CD4-positive, alpha-beta T cell (primary cell): ENCODE results near the gene PANK1. TPM values are rescaled to one million over a fixed set of nuclear protein-coding genes. Genes with fewer than 3 reads are reported as not detected.

Experiments
- ATAC-seq: fragments of 200-7000 bp; cut with Tn5 transposase; one replicate; pipeline ENCODE4 v1.10.0; 2022; ENCODE audit warnings: mild to moderate bottlenecking; ENCODE audit not compliant: poor library complexity
- CTCF ChIA-PET: fragments of 350-600 bp; sonication (Branson Sonifier 250); formaldehyde crosslinking; loops from one replicate; lab custom pipeline; 2021; ENCODE audit warnings: antibody characterized with exemption, inconsistent platforms; lab: Charles Lee
- POLR2A ChIA-PET: fragments of 350-600 bp; sonication (Branson Sonifier 250); formaldehyde crosslinking; loops from one replicate; lab custom pipeline; 2021; ENCODE audit warnings: antibody characterized with exemption, inconsistent platforms; lab: Charles Lee
- DNase-seq, 14 experiments: peaks; one replicate each; pipeline ENCODE4 v3.0.0-alpha.2; 2013 to 2020; ENCODE audit warnings: mixed read lengths in 2 of 14
- H3K27ac ChIP-seq, 2 donors: one replicate each; pipeline versions ENCODE4 v1.5.1 to v1.7.0; 2013; ENCODE audit warnings: low read length in 2 of 2, low read depth in 1 of 2, mild to moderate bottlenecking in 1 of 2
- H3K27me3 ChIP-seq, 2 experiments: 1 replicate in 1 of 2; 2 replicates in 1 of 2; pipeline versions ENCODE4 v1.6.1 to v1.7.0; 2013; ENCODE audit warnings: low read length in 2 of 2, control low read depth in 1 of 2, mild to moderate bottlenecking in 1 of 2, moderate library complexity in 1 of 2; ENCODE audit not compliant: insufficient read depth in 2 of 2, control insufficient read depth in 1 of 2
- H3K36me3 ChIP-seq: one replicate; pipeline ENCODE4 v1.6.1; 2013; ENCODE audit warnings: low read length, control low read depth; ENCODE audit not compliant: insufficient read depth
- H3K4me1 ChIP-seq: one replicate; pipeline ENCODE4 v1.6.1; 2013; ENCODE audit warnings: low read length, control low read depth; ENCODE audit not compliant: insufficient read depth
- H3K4me3 ChIP-seq: one replicate; pipeline ENCODE4 v1.5.1; 2013; ENCODE audit warnings: mild to moderate bottlenecking, low read length, moderate library complexity
- H3K9me3 ChIP-seq, 2 experiments: 1 replicate in 1 of 2; 2 replicates in 1 of 2; pipeline versions ENCODE4 v1.6.1 to v1.7.0; 2013; ENCODE audit warnings: low read length in 2 of 2, mild to moderate bottlenecking in 2 of 2, control low read depth in 1 of 2, moderate library complexity in 1 of 2; ENCODE audit not compliant: control insufficient read depth in 1 of 2, insufficient read depth in 1 of 2
- H3K27ac Mint-ChIP-seq: one replicate; pipeline ENCODE4 v1.8.0; 2020; ENCODE audit warnings: mixed read lengths
- H3K27me3 Mint-ChIP-seq: one replicate; pipeline ENCODE4 v1.8.0; 2021; ENCODE audit warnings: mixed read lengths
- H3K36me3 Mint-ChIP-seq: one replicate; pipeline ENCODE4 v1.8.0; 2021; ENCODE audit warnings: low read depth, mixed read lengths
- H3K4me1 Mint-ChIP-seq: one replicate; pipeline ENCODE4 v1.8.0; 2021; ENCODE audit warnings: low read depth, mixed read lengths
- H3K4me3 Mint-ChIP-seq: one replicate; pipeline ENCODE4 v1.8.0; 2020; ENCODE audit warnings: mild to moderate bottlenecking, mixed read lengths
- H3K9me3 Mint-ChIP-seq: one replicate; pipeline ENCODE4 v1.8.0; 2020; ENCODE audit warnings: mixed read lengths
- CTCF ChIP-seq: fragments of 200-600 bp; IDR thresholded peaks from one replicate; pipeline ENCODE4 v1.8.0; 2022; ENCODE audit warnings: antibody characterized with exemption, mild to moderate bottlenecking
- intact Hi-C, 2 experiments: fragments of 100-400 bp; cut with DNase I in 1 of 2; cut with micrococcal nuclease in 1 of 2; formaldehyde crosslinking; loops; one replicate each; pipeline versions ENCODE4 v1.15.1 to v1.9.0; 2023 to 2025; cut with DNase I, micrococcal nuclease
- total RNA-seq, 174 experiments: library from RNA in 2 of 174; stranded (reverse) in 2 of 174; gene quantifications; one replicate each; pipeline ENCODE4 v1.2.3 and lab custom pipeline; 2021 to 2026

The PANK1 gene
- total RNA-seq, 2 experiments from 2014 or later = 0.55 to 0.61 TPM

GRCh38 chr10:89580243-89580642 is 64.8 kb downstream of the PANK1 start:
- DNase-seq = no peak
- no peak overlapping the region for H3K27ac ChIP-seq
- Mint-ChIP-seq H3K27ac (no peak overlapping the region), H3K27me3 (no peaks in the 10 kb centered on the region), H3K9me3 (no peaks in the 10 kb centered on the region), H3K4me3 (no peak overlapping the region), H3K4me1 (no peaks in the 10 kb centered on the region), H3K36me3 (no peaks in the 10 kb centered on the region)
- H3K4me1 ChIP-seq = no peaks in the 10 kb centered on the region
- no peak for TF ChIP-seq CTCF
- no peaks in the 10 kb centered on the region for H3K27me3 ChIP-seq
- H3K4me3 ChIP-seq = no peak overlapping the region
- H3K9me3 ChIP-seq = no peaks in the 10 kb centered on the region
- H3K36me3 ChIP-seq = no peaks in the 10 kb centered on the region
- ChIA-PET POLR2A (no interaction called here), CTCF (interaction anchor here (1.1 to 1.4 kb wide), 2 partner anchors 9 kb away, joined by 3 read pairs; no protein-coding TSS in a partner anchor)
- ATAC-seq = no peak
- intact Hi-C loops = no loop called here

DNA sequence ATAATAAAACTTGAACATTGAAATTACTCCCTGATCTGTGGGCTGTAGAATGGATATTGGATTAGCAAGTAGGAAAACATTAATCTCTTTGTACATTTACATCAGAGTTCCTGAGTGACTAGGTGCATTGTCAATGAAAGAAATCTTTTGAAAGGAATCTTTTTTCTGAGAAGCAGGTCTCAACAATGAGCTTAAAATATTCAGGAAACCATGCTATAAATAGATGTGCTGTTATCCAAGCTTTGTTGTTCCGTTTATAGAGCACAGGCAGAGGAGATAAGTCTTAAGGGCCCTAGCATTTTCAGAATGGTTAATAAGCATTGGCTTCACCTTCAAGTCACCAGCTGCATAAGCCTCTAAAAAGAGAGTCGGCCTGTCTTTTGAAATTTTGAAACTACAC is 68.3 kb downstream of the PANK1 start:
- CTCF ChIA-PET = no interaction called here
- Histone ChIP-seq H3K4me3 (no peak overlapping the region), H3K9me3 (no peaks in the 10 kb centered on the region), H3K36me3 (no peaks in the 10 kb centered on the region), H3K27ac (no peak overlapping the region), H3K4me1 (no peaks in the 10 kb centered on the region), H3K27me3 (no peaks in the 10 kb centered on the region)
- H3K27me3 Mint-ChIP-seq = no peaks in the 10 kb centered on the region
- no peaks in the 10 kb centered on the region for H3K9me3 Mint-ChIP-seq
- no peak overlapping the region for H3K4me3 Mint-ChIP-seq
- no peak for TF ChIP-seq CTCF
- intact Hi-C loops = no loop called here
- H3K4me1 Mint-ChIP-seq = no peaks in the 10 kb centered on the region
- H3K36me3 Mint-ChIP-seq = no peaks in the 10 kb centered on the region
- no peak for DNase-seq
- no peak for ATAC-seq
- no peak overlapping the region for H3K27ac Mint-ChIP-seq
- POLR2A ChIA-PET = no interaction called here

- Mint-ChIP-seq H3K9me3 (no peaks in the 10 kb centered on the region), H3K4me1 (no peaks in the 10 kb centered on the region), H3K27me3 (no peaks in the 10 kb centered on the region), H3K4me3 (no peak overlapping the region), H3K36me3 (no peaks in the 10 kb centered on the region), H3K27ac (no peak overlapping the region)
- no peaks in the 10 kb centered on the region for H3K4me1 ChIP-seq
- H3K27me3 ChIP-seq = no peaks in the 10 kb centered on the region
- POLR2A ChIA-PET = no interaction called here
- no peak for TF ChIP-seq CTCF
- H3K9me3 ChIP-seq = no peaks in the 10 kb centered on the region
- H3K36me3 ChIP-seq = no peaks in the 10 kb centered on the region
- ATAC-seq (no peak), DNase-seq (no peak)
- CTCF ChIA-PET = no interaction called here
- no peak overlapping the region for H3K4me3 ChIP-seq
- intact Hi-C loops = no loop called here
- no peak overlapping the region for H3K27ac ChIP-seq
These were observed 69.0 kb downstream of the PANK1 start for GRCh38 chr10:89576022-89576421.
